NT2/D1 (cell line): Measurements from ENCODE around the gene CDC42BPA.

Source experiments
- SUZ12 ChIP-seq: IDR thresholded peaks from 2 replicates; pipeline ENCODE4 v1.6.1; 2011; ENCODE audit not compliant: insufficient read length, insufficient read depth; ENCODE audit errors: extremely low read depth
- YY1 ChIP-seq: IDR thresholded peaks from 2 replicates; pipeline ENCODE4 v1.6.1; 2011; ENCODE audit not compliant: insufficient read length, insufficient read depth
- ZNF274 ChIP-seq: IDR thresholded peaks from 2 replicates; pipeline ENCODE4 v1.6.1; 2011; ENCODE audit warnings: mild to moderate bottlenecking, low read depth, low read length

- TF ChIP-seq YY1: no peak
- TF ChIP-seq ZNF274: no peak
- TF ChIP-seq SUZ12: no peak
Measured at GRCh38 chr1:227210604-227211003, 107.7 kb downstream of the CDC42BPA start.
